Hepatocyte (in vitro differentiated cells): ENCODE measurements around the gene PDZRN4.

Experiments used
- CTCF ChIP-seq: fragments of 200-600 bp; sonication (generic); IDR thresholded peaks from 2 replicates; pipeline ENCODE4 v1.5.1; 2016; ENCODE audit warnings: antibody characterized with exemption, mild to moderate bottlenecking; ENCODE audit not compliant: poor library complexity
- EZH2phosphoT487 ChIP-seq: fragments of 200-600 bp; sonication (generic); IDR thresholded peaks from one replicate; pipeline ENCODE4 v1.6.1; 2018; ENCODE audit warnings: antibody characterized with exemption, mild to moderate bottlenecking, low read depth, moderate library complexity; ENCODE audit not compliant: unreplicated experiment, severe bottlenecking

DNA sequence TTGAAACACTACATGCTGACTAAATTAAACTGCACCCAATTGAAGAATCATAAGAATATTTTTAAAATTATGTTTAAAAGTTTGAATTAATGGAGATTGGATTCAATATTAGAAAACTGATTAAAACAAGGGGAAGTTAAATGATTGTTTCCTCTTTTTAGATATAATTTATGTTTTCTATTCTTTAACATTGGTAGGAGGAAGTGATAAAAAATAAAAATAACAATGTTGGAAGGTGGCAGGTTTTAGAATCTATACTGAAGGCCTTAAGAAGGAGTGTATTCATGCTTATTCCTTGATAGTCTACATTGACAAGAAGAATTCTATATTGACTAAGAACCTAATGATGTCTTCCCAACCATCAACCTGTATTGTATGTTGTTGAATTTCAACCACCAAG, 168.1 kb downstream of the PDZRN4 start:
- TF ChIP-seq EZH2phosphoT487, result no peak
- no peak for TF ChIP-seq CTCF
